Naive thymus-derived CD4-positive, alpha-beta T cell (primary cell): Measurements from ENCODE around the gene OR14K1. TPM values are rescaled to one million over a fixed set of nuclear protein-coding genes. Genes with fewer than 3 reads are reported as not detected.
"Not testable (repeated sequence)": the region's sequence is repeated elsewhere in the genome, so short reads cannot be mapped to it uniquely, and the experiment has no call there.

Experiments
- ATAC-seq: fragments of 150-1000 bp; cut with Tn5 transposase; 2 replicates; pipeline ENCODE4 v1.10.0; 2021; ENCODE audit warnings: mild to moderate bottlenecking, moderate library complexity
- CTCF ChIA-PET: fragments of 350-600 bp; sonication (Branson Sonifier 250); formaldehyde crosslinking; loops from one replicate; lab custom pipeline; 2021; ENCODE audit warnings: antibody characterized with exemption; lab: Charles Lee
- POLR2A ChIA-PET: fragments of 350-600 bp; sonication (Branson Sonifier 250); formaldehyde crosslinking; loops from one replicate; lab custom pipeline; 2021; ENCODE audit warnings: antibody characterized with exemption, inconsistent platforms; lab: Charles Lee
- DNase-seq, 9 donors: peaks; one replicate each; pipeline versions ENCODE4 v3.0.0 to v3.0.0-alpha.2; 2020 to 2022; ENCODE audit warnings: mixed read lengths in 1 of 9
- H3K27ac ChIP-seq: one replicate; pipeline ENCODE4 v1.7.0; 2013; ENCODE audit warnings: mild to moderate bottlenecking, low read depth, low read length, moderate library complexity
- H3K27me3 ChIP-seq, 2 donors: one replicate each; pipeline ENCODE4 v1.7.0; 2013; ENCODE audit warnings: low read length in 2 of 2, mild to moderate bottlenecking in 2 of 2, moderate library complexity in 2 of 2; ENCODE audit not compliant: control insufficient read depth in 2 of 2, insufficient read depth in 2 of 2
- H3K36me3 ChIP-seq, 3 experiments: 1 replicate in 2 of 3; 2 replicates in 1 of 3; pipeline ENCODE4 v1.7.0; 2013; ENCODE audit warnings: low read length in 3 of 3, mild to moderate bottlenecking in 3 of 3, moderate library complexity in 1 of 3; ENCODE audit not compliant: insufficient read depth in 3 of 3, control insufficient read depth in 2 of 3
- H3K4me1 ChIP-seq, 2 donors: one replicate each; pipeline ENCODE4 v1.7.0; 2013; ENCODE audit warnings: low read length in 2 of 2, mild to moderate bottlenecking in 2 of 2, moderate library complexity in 1 of 2; ENCODE audit not compliant: control insufficient read depth in 2 of 2, insufficient read depth in 2 of 2
- H3K4me3 ChIP-seq: 2 replicates; pipeline ENCODE4 v1.7.0; 2013; ENCODE audit warnings: mild to moderate bottlenecking, low read length
- H3K9me3 ChIP-seq, 3 experiments: 1 replicate in 2 of 3; 2 replicates in 1 of 3; pipeline ENCODE4 v1.7.0; 2013; ENCODE audit warnings: low read length in 3 of 3; ENCODE audit not compliant: control insufficient read depth in 2 of 3
- H3K27ac Mint-ChIP-seq, 9 donors: one replicate each; pipeline ENCODE4 v1.8.0; 2020 to 2022; ENCODE audit warnings: mixed read lengths in 9 of 9, mild to moderate bottlenecking in 8 of 9, moderate library complexity in 5 of 9, inconsistent platforms in 2 of 9
- H3K27me3 Mint-ChIP-seq, 5 donors: one replicate each; pipeline ENCODE4 v1.8.0; 2021 to 2022; ENCODE audit warnings: mixed read lengths in 5 of 5, mild to moderate bottlenecking in 1 of 5
- H3K36me3 Mint-ChIP-seq, 5 donors: one replicate each; pipeline ENCODE4 v1.8.0; 2020 to 2022; ENCODE audit warnings: mixed read lengths in 5 of 5, mild to moderate bottlenecking in 3 of 5, inconsistent platforms in 1 of 5
- H3K4me1 Mint-ChIP-seq, 7 donors: one replicate each; pipeline ENCODE4 v1.8.0; 2020 to 2022; ENCODE audit warnings: mixed read lengths in 7 of 7, mild to moderate bottlenecking in 3 of 7, inconsistent platforms in 1 of 7
- H3K4me3 Mint-ChIP-seq, 10 donors: one replicate each; pipeline ENCODE4 v1.8.0; 2020 to 2022; ENCODE audit warnings: mild to moderate bottlenecking in 10 of 10, mixed read lengths in 10 of 10, moderate library complexity in 6 of 10, inconsistent platforms in 2 of 10
- H3K9me3 Mint-ChIP-seq, 11 donors: one replicate each; pipeline ENCODE4 v1.8.0; 2020 to 2022; ENCODE audit warnings: mixed read lengths in 11 of 11, mild to moderate bottlenecking in 4 of 11, inconsistent platforms in 1 of 11, moderate library complexity in 1 of 11
- intact Hi-C, 2 donors: fragments of 100-400 bp; cut with micrococcal nuclease; formaldehyde crosslinking; loops; one replicate each; pipeline ENCODE4 v1.15.1; 2023
- polyA plus RNA-seq, 2 donors: library from polyadenylated mRNA; unstranded; fragments of 300-500 nt; fragmentation: Illumina TruSeq; gene quantifications; one replicate each; pipeline ENCODE4 v1.2.3, GENCODE V29; 2021
- total RNA-seq, 6 experiments: library from RNA in 5 of 6; stranded (reverse) in 5 of 6; gene quantifications; 1 replicate in 5 of 6; 2 replicates in 1 of 6; pipeline ENCODE4 v1.2.3 and lab custom pipeline; 2021 to 2026

The OR14K1 gene
- total and polyA plus RNA-seq, 7 experiments from 2014 or later = not detected

- Mint-ChIP-seq H3K27me3 (peaks cover 0 to 7% (median 4%) of the 10 kb centered on the region in 5 donors), H3K9me3 (peaks cover 0 to 4% (median 0%) of the 10 kb centered on the region in 11 donors), H3K27ac (no peak overlapping the region), H3K36me3 (no peaks in the 10 kb centered on the region), H3K4me3 (no peak overlapping the region), H3K4me1 (no peaks in the 10 kb centered on the region)
- Histone ChIP-seq H3K9me3 (no peaks in the 10 kb centered on the region), H3K4me3 (no peak overlapping the region), H3K36me3 (no peaks in the 10 kb centered on the region), H3K4me1 (no peaks in the 10 kb centered on the region), H3K27me3 (no peaks in the 10 kb centered on the region), H3K27ac (no peak overlapping the region)
- ChIA-PET CTCF (no interaction called here), POLR2A (no interaction called here)
- ATAC-seq = no peak
- DNase-seq = no peak
- intact Hi-C loops = no loop called here
These were observed 3.3 kb downstream of the OR14K1 start for GRCh38 chr1:247741756-247742155.

DNA sequence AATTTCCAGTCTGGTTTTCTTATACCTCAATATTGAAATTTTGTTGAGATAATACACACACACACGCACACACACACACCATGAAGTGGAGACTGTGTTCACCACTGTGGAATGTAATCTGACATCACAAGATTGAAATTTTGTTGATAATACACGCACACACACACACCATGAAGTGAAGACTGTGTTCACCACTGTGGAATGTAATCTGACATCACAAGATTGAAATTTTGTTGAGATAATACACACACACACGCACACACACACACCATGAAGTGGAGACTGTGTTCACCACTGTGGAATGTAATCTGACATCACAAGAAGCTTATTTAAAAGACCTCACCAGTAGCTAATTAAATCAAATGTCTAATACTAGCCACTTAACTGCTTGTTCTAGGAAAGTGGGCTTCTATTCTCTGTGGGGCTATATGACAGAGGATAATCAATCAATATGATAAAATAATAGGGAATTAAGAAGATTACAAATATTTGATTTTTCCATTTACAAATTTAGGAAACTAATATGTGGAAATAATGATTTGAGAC lies 3.9 kb downstream of the OR14K1 start:
- H3K27me3 ChIP-seq, intact Hi-C loops, H3K4me3 ChIP-seq, H3K27me3 Mint-ChIP-seq, H3K27ac Mint-ChIP-seq, H3K27ac ChIP-seq, H3K4me1 Mint-ChIP-seq, CTCF ChIA-PET, H3K4me3 Mint-ChIP-seq, H3K9me3 ChIP-seq, H3K36me3 Mint-ChIP-seq, POLR2A ChIA-PET, H3K4me1 ChIP-seq, H3K36me3 ChIP-seq, DNase-seq, H3K9me3 Mint-ChIP-seq, ATAC-seq: not testable (repeated sequence)

GRCh38 chr1:247746391-247746935 lies 8.0 kb downstream of the OR14K1 start:
- no peaks in the 10 kb centered on the region for H3K36me3 ChIP-seq
- H3K27ac ChIP-seq = no peak overlapping the region
- POLR2A ChIA-PET = no interaction called here
- Mint-ChIP-seq H3K9me3 (peaks cover 0 to 19% (median 7%) of the 10 kb centered on the region in 11 donors), H3K27me3 (peaks cover 0 to 7% (median 0%) of the 10 kb centered on the region in 5 donors), H3K4me3 (no peak overlapping the region), H3K36me3 (no peaks in the 10 kb centered on the region), H3K27ac (no peak overlapping the region), H3K4me1 (no peaks in the 10 kb centered on the region)
- H3K27me3 ChIP-seq = no peaks in the 10 kb centered on the region
- ATAC-seq (no peak), DNase-seq (no peak)
- no peaks in the 10 kb centered on the region for H3K4me1 ChIP-seq
- CTCF ChIA-PET = interaction anchor here (0.9 kb wide), 1 partner anchor 31 kb away, joined by 3 read pairs; no protein-coding TSS in a partner anchor
- H3K4me3 ChIP-seq = no peak overlapping the region
- intact Hi-C loops = no loop called here
- peaks cover 0 to 12% (median 0%) of the 10 kb centered on the region in 3 experiments for H3K9me3 ChIP-seq

DNA sequence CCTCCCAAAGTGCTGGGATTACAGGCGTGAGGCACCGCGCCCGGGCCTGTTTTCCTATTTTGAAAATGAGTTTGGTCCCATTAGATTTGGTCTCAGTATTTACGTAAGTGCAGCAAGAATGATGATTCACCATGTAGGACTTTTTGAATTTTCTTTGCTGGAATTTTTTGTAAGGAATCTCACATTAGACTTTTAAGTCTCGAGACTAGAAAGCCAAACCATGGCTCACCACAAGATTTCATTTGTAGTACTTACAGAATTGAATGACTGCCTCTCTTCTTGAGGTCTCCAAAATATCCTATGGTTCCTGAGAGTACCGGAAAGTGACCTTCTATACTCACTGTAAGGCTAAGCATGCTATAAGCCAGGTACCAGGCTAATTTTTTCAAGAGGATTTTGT lies 9.2 kb downstream of the OR14K1 start:
- CTCF ChIA-PET = no interaction called here

DNA sequence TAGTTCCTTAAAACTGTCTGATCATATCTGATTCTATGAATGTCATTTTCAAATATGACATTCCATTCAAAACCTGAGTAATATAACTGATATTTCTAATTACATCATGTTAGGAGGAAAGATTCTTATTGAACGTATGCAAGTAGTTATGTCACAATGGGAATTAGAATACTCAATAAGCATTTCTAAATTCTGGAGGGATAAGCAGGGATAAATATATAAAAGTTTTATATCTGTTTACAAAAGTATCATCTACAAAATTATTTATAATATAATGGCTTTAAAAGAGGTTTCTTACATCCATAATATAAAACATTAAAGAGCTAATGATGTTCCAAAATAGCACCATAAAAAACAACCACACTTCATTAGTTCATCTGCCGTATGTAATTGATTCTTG lies 9.6 kb downstream of the OR14K1 start, which contains the start of gene OR14A2:
TSS of gene OR14A2 (minus strand) at position 101 of the 400 bp plus-strand sequence.
- ATAC-seq = no peak
- intact Hi-C loops = no loop called here
- Mint-ChIP-seq H3K9me3 (peaks cover 2 to 25% (median 9%) of the 10 kb centered on the region in 11 donors), H3K36me3 (no peaks in the 10 kb centered on the region), H3K27me3 (peaks cover 0 to 7% (median 0%) of the 10 kb centered on the region in 5 donors), H3K4me3 (no peak within 1 kb of the TSS), H3K4me1 (no peaks in the 10 kb centered on the region), H3K27ac (no peak within 1 kb of the TSS)
- Histone ChIP-seq H3K4me3 (no peak within 1 kb of the TSS), H3K36me3 (no peaks in the 10 kb centered on the region), H3K27me3 (no peaks in the 10 kb centered on the region), H3K9me3 (peaks cover 0 to 12% (median 0%) of the 10 kb centered on the region in 3 experiments), H3K4me1 (no peaks in the 10 kb centered on the region), H3K27ac (no peak within 1 kb of the TSS)
- DNase-seq = no peak
- ChIA-PET POLR2A (no interaction called here), CTCF (no interaction called here)

More for the DNA sequence above, 9.2 kb downstream of the OR14K1 start:
- Mint-ChIP-seq H3K9me3 (peaks cover 2 to 25% (median 9%) of the 10 kb centered on the region in 11 donors), H3K27ac (no peak overlapping the region), H3K4me1 (no peaks in the 10 kb centered on the region), H3K4me3 (no peak overlapping the region), H3K27me3 (peaks cover 0 to 7% (median 0%) of the 10 kb centered on the region in 5 donors), H3K36me3 (no peaks in the 10 kb centered on the region)
- Histone ChIP-seq H3K27ac (no peak overlapping the region), H3K36me3 (no peaks in the 10 kb centered on the region), H3K9me3 (peaks cover 0 to 12% (median 0%) of the 10 kb centered on the region in 3 experiments), H3K27me3 (no peaks in the 10 kb centered on the region), H3K4me3 (no peak overlapping the region), H3K4me1 (no peaks in the 10 kb centered on the region)
- ATAC-seq = no peak
- no peak for DNase-seq
- intact Hi-C loops = no loop called here
- POLR2A ChIA-PET = no interaction called here

DNA sequence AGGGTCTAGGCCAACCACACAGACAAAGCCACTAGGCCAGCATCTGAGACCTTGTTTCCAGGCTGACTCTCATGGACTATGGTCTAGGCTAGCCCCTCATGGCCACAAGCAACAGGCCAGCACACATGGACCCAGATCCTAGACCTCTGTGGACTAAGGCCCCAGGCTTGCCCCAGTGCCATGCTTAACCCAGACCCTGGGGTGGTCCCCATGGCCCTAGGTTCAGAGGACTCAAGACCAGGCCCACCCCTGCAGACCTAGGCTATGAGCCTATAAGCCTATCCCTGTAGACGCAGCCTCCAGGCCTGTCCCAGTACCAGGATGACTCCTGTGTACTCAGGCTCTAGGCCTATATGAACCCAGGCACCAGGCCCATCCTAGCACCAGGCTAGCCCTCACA lies 11.5 kb downstream of the OR14K1 start:
- Mint-ChIP-seq H3K9me3 (peaks cover 0 to 25% (median 9%) of the 10 kb centered on the region in 11 donors), H3K27me3 (peaks cover 0 to 1% (median 0%) of the 10 kb centered on the region in 5 donors), H3K27ac (no peak overlapping the region), H3K4me3 (no peak overlapping the region), H3K36me3 (no peaks in the 10 kb centered on the region), H3K4me1 (no peaks in the 10 kb centered on the region)
- POLR2A ChIA-PET = no interaction called here
- H3K9me3 ChIP-seq = peaks cover 0 to 12% (median 0%) of the 10 kb centered on the region in 3 experiments
- ATAC-seq = no peak
- no peak for DNase-seq
- H3K36me3 ChIP-seq = no peaks in the 10 kb centered on the region
- H3K4me3 ChIP-seq = no peak overlapping the region
- intact Hi-C loops = no loop called here
- CTCF ChIA-PET = no interaction called here
- no peak overlapping the region for H3K27ac ChIP-seq
- H3K27me3 ChIP-seq = no peaks in the 10 kb centered on the region
- H3K4me1 ChIP-seq = no peaks in the 10 kb centered on the region

DNA sequence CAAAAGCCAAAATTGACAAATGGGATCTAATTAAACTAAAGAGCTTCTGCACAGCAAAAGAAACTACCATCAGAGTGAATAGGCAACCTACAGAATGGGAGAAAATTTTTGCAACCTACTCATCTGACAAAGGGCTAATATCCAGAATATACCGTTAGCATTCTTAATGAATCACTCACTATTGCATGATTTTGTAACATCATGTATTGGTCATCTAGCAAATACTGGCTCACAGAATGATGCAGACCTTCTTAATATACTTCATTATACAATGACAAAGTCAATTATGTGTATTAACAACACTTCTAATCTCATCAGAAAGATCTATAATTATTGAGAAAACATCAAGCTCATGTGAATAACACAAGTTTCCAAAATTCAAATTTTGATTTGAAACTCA lies 15.9 kb downstream of the OR14K1 start:
- CTCF ChIA-PET, H3K36me3 Mint-ChIP-seq, DNase-seq, H3K27me3 Mint-ChIP-seq, H3K27ac ChIP-seq, H3K4me3 Mint-ChIP-seq, H3K27me3 ChIP-seq, H3K4me3 ChIP-seq, H3K27ac Mint-ChIP-seq, H3K36me3 ChIP-seq, H3K4me1 Mint-ChIP-seq, H3K4me1 ChIP-seq, intact Hi-C loops, ATAC-seq, POLR2A ChIA-PET: not testable (repeated sequence)
- peaks cover 0 to 25% (median 14%) of the 10 kb centered on the region in 11 donors for H3K9me3 Mint-ChIP-seq
- H3K9me3 ChIP-seq = peaks cover 0 to 11% (median 0%) of the 10 kb centered on the region in 3 experiments
